K562 (cell line): ENCODE results near the gene PRMT5. TPM values are rescaled to one million over a fixed set of nuclear protein-coding genes. Genes with fewer than 3 reads are reported as not detected.

Experiments
- ATAC-seq: fragments of 200-7000 bp; cut with Tn5 transposase; 3 replicates; pipeline ENCODE4 v1.9.1; 2020; ENCODE audit warnings: moderate library complexity
- BruUV-seq: library from RNA; stranded (reverse); fragments of 400-500 nt; replicated peaks from 2 replicates; lab custom pipeline; 2021; lab: Mats Ljungman, UMichigan
- CTCF ChIA-PET: fragments of 300-600 bp; formaldehyde crosslinking; extraction: SDS; loops from one replicate; lab custom pipeline; 2021; ENCODE audit warnings: low intra/inter-chr PET ratio; lab: Yijun Ruan, JAX
- POLR2A ChIA-PET: fragments of 300-600, 350-650 bp; sonication (Branson Sonifier 250); formaldehyde crosslinking; extraction: SDS; loops from one replicate; lab custom pipeline; 2021; ENCODE audit warnings: antibody characterized with exemption, inconsistent platforms; lab: Yijun Ruan, JAX
- DNase-seq, 4 experiments: peaks; one replicate each; pipeline versions ENCODE4 v3.0.0 to v3.0.0-alpha.2; 2011 to 2018; ENCODE audit warnings: low spot score in 3 of 4, mixed read lengths in 3 of 4; ENCODE audit errors: extremely low read depth in 1 of 4
- FAIRE-seq: peaks from 2 replicates; lab custom pipeline; 2011; peaks lifted over from hg19 to GRCh38; lab: Jason Lieb, UNC
- H2AFZ ChIP-seq: 2 replicates; pipeline ENCODE4 v1.6.0; 2011; ENCODE audit warnings: low read depth, low read length, control low read depth, inconsistent platforms
- H3K27ac ChIP-seq: fragments of 200-600 bp; 3 replicates; pipeline ENCODE4 v1.8.0; 2011; ENCODE audit warnings: low read depth, mild to moderate bottlenecking, control low read depth, inconsistent platforms, low read length, moderate library complexity, mixed read lengths; ENCODE audit errors: extremely low read depth
- H3K27me3 ChIP-seq, 2 experiments: fragments of 300-600 bp in 1 of 2; 2 replicates in 1 of 2; 3 replicates in 1 of 2; pipeline versions ENCODE4 v1.6.0 to v1.8.0; 2011; ENCODE audit warnings: inconsistent platforms in 2 of 2, low read length in 2 of 2, mild to moderate bottlenecking in 1 of 2, mixed read lengths in 1 of 2, moderate library complexity in 1 of 2; ENCODE audit not compliant: control insufficient read depth in 2 of 2, insufficient read depth in 2 of 2
- H3K36me3 ChIP-seq: fragments of 300-600 bp; 3 replicates; pipeline ENCODE4 v1.8.0; 2011; ENCODE audit warnings: mild to moderate bottlenecking, low read length, inconsistent platforms; ENCODE audit not compliant: control insufficient read depth, insufficient read depth
- H3K4me1 ChIP-seq, 2 experiments: fragments of 200-600 bp in 1 of 2; replicated peaks in 1 of 2; 2 replicates in 1 of 2; 3 replicates in 1 of 2; pipeline versions ENCODE4 v1.5.1 to v1.8.0; 2011; ENCODE audit warnings: inconsistent platforms in 2 of 2, low read length in 2 of 2, mild to moderate bottlenecking in 1 of 2, mixed read lengths in 1 of 2, moderate library complexity in 1 of 2; ENCODE audit not compliant: control insufficient read depth in 2 of 2, insufficient read depth in 2 of 2
- H3K4me2 ChIP-seq: 2 replicates; pipeline ENCODE4 v1.6.1; 2011; ENCODE audit warnings: low read length, control low read depth, inconsistent platforms, mixed read lengths; ENCODE audit not compliant: insufficient read depth
- H3K4me3 ChIP-seq: fragments of 200-600 bp; sonication (generic), shearing (Covaris generic); 2 replicates; pipeline ENCODE4 v1.5.1; 2016; ENCODE audit warnings: control low read depth, inconsistent platforms
- H3K79me2 ChIP-seq: fragments of 200-600 bp; 3 replicates; pipeline ENCODE4 v1.8.0; 2011; ENCODE audit warnings: low read length, inconsistent platforms; ENCODE audit not compliant: control insufficient read depth, insufficient read depth
- H3K9ac ChIP-seq, 2 experiments: 2 replicates each; pipeline versions ENCODE4 v1.6.0 to v1.6.1; 2011; ENCODE audit warnings: low read depth in 2 of 2, low read length in 2 of 2, control low read depth in 1 of 2, inconsistent platforms in 1 of 2, mild to moderate bottlenecking in 1 of 2, mixed read lengths in 1 of 2; ENCODE audit not compliant: insufficient read depth in 1 of 2
- H3K9me1 ChIP-seq: one replicate; pipeline ENCODE4 v1.6.0; 2011; ENCODE audit warnings: inconsistent platforms, mild to moderate bottlenecking, low read length, moderate library complexity; ENCODE audit not compliant: control insufficient read depth, insufficient read depth
- H3K9me3 ChIP-seq: replicated peaks from 2 replicates; pipeline ENCODE4 v1.5.1; 2011; ENCODE audit warnings: low read depth, low read length, inconsistent platforms; ENCODE audit not compliant: control insufficient read depth, insufficient read depth
- H4K20me1 ChIP-seq: replicated peaks from 2 replicates; pipeline ENCODE4 v1.6.1; 2011; ENCODE audit warnings: low read length, inconsistent platforms, mixed read lengths; ENCODE audit not compliant: control insufficient read depth, insufficient read depth
- CBX3 ChIP-seq, 2 experiments: IDR thresholded peaks; 1 replicate in 1 of 2; 2 replicates in 1 of 2; pipeline ENCODE4 v1.6.1; 2012; ENCODE audit warnings: inconsistent platforms in 2 of 2, low read length in 2 of 2, borderline replicate concordance in 1 of 2, control low read depth in 1 of 2
- ELF1 ChIP-seq: fragments of 200-800 bp; sonication (Bioruptor generic); IDR thresholded peaks from 2 replicates; pipeline ENCODE4 v1.6.1; 2016; ENCODE audit warnings: missing genetic modification characterization, missing compliant biosample characterization
- FOSL1 ChIP-seq: fragments of 200-800 bp; sonication (Bioruptor generic); conservative IDR thresholded peaks from 2 replicates; pipeline ENCODE4 v1.6.1; 2016; ENCODE audit warnings: missing genetic modification characterization, missing compliant biosample characterization
- FOXP1 ChIP-seq: sonication (generic); formaldehyde crosslinking; IDR thresholded peaks from 2 replicates; pipeline ENCODE4 v1.8.0; 2022; ENCODE audit warnings: mild to moderate bottlenecking, missing genetic modification reagents
- GATAD2B ChIP-seq: fragments of 450-650 bp; IDR thresholded peaks from 2 replicates; pipeline ENCODE4 v1.6.1; 2017; ENCODE audit warnings: mild to moderate bottlenecking, borderline replicate concordance
- GTF2E2 ChIP-seq: fragments of 200-800 bp; sonication (Bioruptor generic); IDR thresholded peaks from 2 replicates; pipeline ENCODE4 v1.6.1; 2016; ENCODE audit warnings: missing genetic modification characterization, missing compliant biosample characterization
- MAFF ChIP-seq: IDR thresholded peaks from 2 replicates; pipeline ENCODE4 v1.6.1; 2012; ENCODE audit warnings: low read length, improper control_type of control experiment
- MAFG ChIP-seq: fragments of 450-650 bp; conservative IDR thresholded peaks from 2 replicates; pipeline ENCODE4 v1.6.1; 2016; ENCODE audit warnings: missing genetic modification characterization, missing compliant biosample characterization
- MAFK ChIP-seq: IDR thresholded peaks from 2 replicates; pipeline ENCODE4 v1.6.1; 2011; ENCODE audit warnings: low read length, improper control_type of control experiment
- MEIS2 ChIP-seq: fragments of 450-650 bp; IDR thresholded peaks from 2 replicates; pipeline ENCODE4 v1.6.1; 2014; ENCODE audit warnings: mild to moderate bottlenecking; ENCODE audit not compliant: partially characterized antibody
- NBN ChIP-seq: fragments of 450-650 bp; IDR thresholded peaks from 2 replicates; pipeline ENCODE4 v1.6.1; 2016; ENCODE audit warnings: low read depth, mild to moderate bottlenecking
- TEAD2 ChIP-seq: fragments of 450-650 bp; IDR thresholded peaks from 2 replicates; pipeline ENCODE4 v1.6.1; 2016; ENCODE audit warnings: missing genetic modification characterization, control low read depth, missing compliant biosample characterization
- ZNF316 ChIP-seq: fragments of 450-650 bp; IDR thresholded peaks from 2 replicates; pipeline ENCODE4 v1.6.1; 2016
- WGBS: fragments of 100-300 bp; shearing (Covaris generic); methylation state at CpG from one replicate; pipeline ENCODE4 v1.1.6; 2016; ENCODE audit warnings: low coverage, mixed read lengths; ENCODE audit not compliant: insufficient coverage; ENCODE audit errors: missing lambda C conversion rate; 5-methylcytosine and 5-hydroxymethylcytosine counted together
- in situ Hi-C: fragments of 300-500 bp; cut with MboI; formaldehyde crosslinking; loops from 4 replicates; pipeline ENCODE4 v1.15.0; 2018; ENCODE audit warnings: inconsistent platforms, mixed read lengths
- intact Hi-C: fragments of 100-400 bp; cut with micrococcal nuclease; formaldehyde crosslinking; loops from 2 replicates; pipeline ENCODE4 v1.14.2; 2022
- polyA plus RNA-seq, 8 experiments: library from polyadenylated mRNA; depleted of rRNA in 4 of 8; stranded (reverse) in 5 of 8; unstranded in 3 of 8; fragments of >200 nt; fragmentation: Nextera tagmentation in 2 of 8; fragmentation: Illumina TruSeq in 1 of 8; extraction: Ambion mirVana in 2 of 8; extraction: Trizol in 1 of 8; gene quantifications; 2 replicates each; pipeline versions ENCODE4 v1.2.1 to v1.2.3, GENCODE V29; 2011 to 2014; ENCODE audit warnings: inconsistent platforms in 1 of 8, missing spikeins in 1 of 8
- total RNA-seq, 7 experiments: library from RNA; depleted of rRNA in 6 of 7; stranded (reverse); fragments of >200 nt in 6 of 7; fragmentation: Illumina TruSeq in 2 of 7; extraction: Trizol in 2 of 7; gene quantifications; 2 replicates each; pipeline versions ENCODE4 v1.2.1 to v1.2.3, GENCODE V29; 2011 to 2021; ENCODE audit warnings: low replicate concordance in 1 of 7
- TF ChIP-seq, protein P1 (sequence below): fragments of 250-450 bp; sonication (Bioruptor Pico); IDR thresholded peaks from 2 replicates; pipeline ENCODE4 v1.5.0; 2021

PRMT5 gene
- total and polyA plus RNA-seq, 9 of the 15 experiments (the other 6 are each of a cell fraction or from before 2014, with no cell fraction given): 114 to 552 (median 222) TPM

DNA sequence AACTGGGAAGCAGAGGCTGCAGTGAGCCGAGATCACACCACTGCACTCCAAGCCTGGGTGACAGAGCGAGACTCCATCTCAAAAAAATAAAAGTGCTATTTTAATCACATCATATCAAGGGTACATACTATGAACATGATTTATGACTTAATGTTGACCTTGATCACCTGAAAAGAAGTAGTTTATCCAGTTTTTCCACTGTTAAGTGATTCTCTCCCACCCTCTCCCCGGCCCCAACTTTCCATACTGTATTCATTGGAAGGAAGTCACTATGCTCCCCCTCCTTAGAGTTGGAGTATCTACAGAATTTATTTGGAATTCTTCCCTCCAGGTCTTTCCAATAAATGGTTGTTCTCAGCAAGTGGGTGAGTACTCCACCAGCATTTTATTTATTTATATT is 3.0 kb upstream of the PRMT5 start:
- Histone ChIP-seq H3K9ac (no peak overlapping the region), H3K27ac (no peak overlapping the region), H3K4me3 (no peak overlapping the region), H3K4me2 (no peak overlapping the region), H3K9me1 (no peaks in the 10 kb centered on the region), H3K9me3 (no peaks in the 10 kb centered on the region), H3K36me3 (peaks cover 12% of the 10 kb centered on the region), H2AFZ (no peak overlapping the region), H3K4me1 (peaks cover 5 to 13% of the 10 kb centered on the region in 2 experiments; a peak in 3 of 5 replicates), H3K79me2 (peaks cover 21% of the 10 kb centered on the region), H4K20me1 (no peaks in the 10 kb centered on the region), H3K27me3 (no peaks in the 10 kb centered on the region)
- POLR2A ChIA-PET: interaction anchor here (1.0 to 6.2 kb wide), 2 partner anchors 13 to 25 kb away, joined by 3 to 62 read pairs; partner anchors contain the start of genes HAUS4 and RBM23
- peak; percentile 3 for TF ChIP-seq MEIS2
- TF ChIP-seq, protein P1, sequence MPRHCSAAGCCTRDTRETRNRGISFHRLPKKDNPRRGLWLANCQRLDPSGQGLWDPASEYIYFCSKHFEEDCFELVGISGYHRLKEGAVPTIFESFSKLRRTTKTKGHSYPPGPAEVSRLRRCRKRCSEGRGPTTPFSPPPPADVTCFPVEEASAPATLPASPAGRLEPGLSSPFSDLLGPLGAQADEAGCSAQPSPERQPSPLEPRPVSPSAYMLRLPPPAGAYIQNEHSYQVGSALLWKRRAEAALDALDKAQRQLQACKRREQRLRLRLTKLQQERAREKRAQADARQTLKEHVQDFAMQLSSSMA (CRISPR knock-in tag): no peak
- FAIRE-seq: no peak
- no peak for ATAC-seq
- BruUV-seq: no TSS peak
- CTCF ChIA-PET: no interaction called here
- WGBS: 92% methylated on average over 3 of the region's 3 CpGs
- no peak for DNase-seq
- intact Hi-C loops: no loop called here
- in situ Hi-C loops: loop anchor here (5.0 kb wide), 1 partner anchor 50 kb away; the partner anchor contains the start of gene AJUBA

DNA sequence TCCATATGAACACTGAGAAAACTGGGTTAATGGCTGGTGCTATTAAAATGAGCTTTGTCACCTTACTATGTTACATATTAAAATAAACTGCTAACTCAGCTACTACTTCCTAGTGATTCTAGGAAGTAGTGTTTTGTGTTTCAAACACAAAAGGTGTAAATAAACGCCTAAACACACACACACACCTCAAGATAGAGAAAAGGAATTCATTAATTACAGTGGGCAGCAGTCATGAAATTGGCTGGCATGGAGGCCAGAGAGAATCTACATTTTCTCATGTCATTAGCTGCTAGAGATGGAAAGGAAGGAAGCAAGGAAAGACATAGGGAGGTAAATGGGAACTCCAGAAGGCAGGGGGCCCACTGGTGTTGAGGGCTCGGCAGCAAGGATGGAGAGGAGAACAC is 787 bp upstream of the PRMT5 start:
- ATAC-seq (no peak), FAIRE-seq (no peak), DNase-seq (no peak)
- Histone ChIP-seq H3K9me3 (no peaks in the 10 kb centered on the region), H3K9me1 (no peaks in the 10 kb centered on the region), H3K79me2 (peaks cover 36% of the 10 kb centered on the region), H3K27ac (peak overlapping the region; percentile 76), H3K27me3 (no peaks in the 10 kb centered on the region), H4K20me1 (no peaks in the 10 kb centered on the region), H3K9ac (peak overlapping the region; percentile 77 to 86; a peak in 3 of 4 replicates), H3K4me1 (peaks cover 5 to 14% of the 10 kb centered on the region in 2 experiments; a peak in 3 of 5 replicates), H3K4me3 (peak overlapping the region; percentile 80), H3K36me3 (peaks cover 33% of the 10 kb centered on the region), H2AFZ (peak overlapping the region; percentile 92), H3K4me2 (peak overlapping the region; percentile 93)
- in situ Hi-C loops: loop anchor here (5.0 kb wide), 1 partner anchor 52 kb away; the partner anchor contains the start of gene AJUBA
- 0% methylated on average over 2 of the region's 2 CpGs for WGBS
- intact Hi-C loops: loop anchor here (1.0 to 2.0 kb wide), 4 partner anchors 27 to 128 kb away; partner anchors contain the start of gene HAUS4
- CTCF ChIA-PET: interaction anchor here (1.3 to 2.8 kb wide), 2 partner anchors 54 to 128 kb away, joined by 6 to 21 read pairs; partner anchors contain the start of gene AJUBA
- POLR2A ChIA-PET: interaction anchor here (0.7 to 6.2 kb wide), 18 partner anchors 8 to 391 kb away, joined by 3 to 62 read pairs (median 5); partner anchors contain the start of genes ACIN1, AJUBA, CDH24 and HAUS4
- BruUV-seq: no TSS peak
- peak; percentile 29; the same call in 1 of the 2 replicates for TF ChIP-seq MAFK
- 0 out of 2 replicates have a peak, but pooled peaks have one; percentile 44 for TF ChIP-seq FOSL1
- peak; percentile 94 for TF ChIP-seq ZNF316
- TF ChIP-seq TEAD2 (tag): no peak
- TF ChIP-seq GTF2E2 (tag): peak; percentile 82; the same call in 1 of the 2 replicates
- TF ChIP-seq ELF1 (tag): peak; percentile 68
- TF ChIP-seq GATAD2B: 0 out of 2 replicates have a peak, but pooled peaks have one; percentile 35
- TF ChIP-seq FOXP1 (CRISPR knock-in tag): 0 out of 2 replicates have a peak, but pooled peaks have one; percentile 3
- TF ChIP-seq CBX3 (IDR thresholded peaks at IDR 0.05; ENCODE audit: borderline replicate concordance in 1 of 2, low read length in 2 of 2): no peak
- TF ChIP-seq MAFF: peak; percentile 55; the same call in 1 of the 2 replicates
- TF ChIP-seq MAFG (tag): peak; percentile 81
- TF ChIP-seq NBN: no peak
